Measurements from ENCODE around the gene LHX2. TPM values are rescaled to one million over a fixed set of nuclear protein-coding genes. Genes with fewer than 3 reads are reported as not detected.

Gene LHX2
- total RNA-seq, 1 experiment from 2014 or later, result not detected

DNA sequence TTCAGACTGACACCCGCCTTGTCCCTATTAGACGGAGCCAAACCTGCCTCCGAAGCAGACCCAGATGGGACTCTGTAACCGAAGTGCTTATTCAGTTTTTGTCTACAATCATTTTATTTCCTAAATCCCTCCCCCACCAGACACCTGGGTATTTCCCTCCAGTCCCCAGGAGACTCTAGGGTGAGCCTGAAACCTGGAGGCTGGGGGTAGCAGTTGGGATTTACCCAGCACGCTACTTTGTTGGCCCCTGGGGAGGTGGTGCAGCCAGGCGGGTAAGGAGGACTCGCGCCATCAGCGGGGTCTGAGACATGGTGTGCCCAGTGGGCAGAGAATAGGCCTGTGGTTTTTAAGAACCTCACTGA, 1.3 kb upstream of the LHX2 start:
- Histone ChIP-seq H4K8ac (replicated peaks; ENCODE audit: insufficient read length, low read depth, low read length) (no peak overlapping the region), H3K9ac (ENCODE audit: extremely low read depth, insufficient read length, low read length) (no peak overlapping the region), H3K4me1 (ENCODE audit: insufficient read depth, low read length) (peaks cover 6% of the 10 kb centered on the region; the same call in 1 of the 2 replicates), H3K18ac (ENCODE audit: insufficient read length, low read depth, low read length) (no peak overlapping the region), H3K23me2 (ENCODE audit: insufficient read length, low read depth, low read length, poor library complexity, severe bottlenecking) (peaks cover 14% of the 10 kb centered on the region), H3K27ac (ENCODE audit: insufficient read length, low read depth, low read length) (no peak overlapping the region), H2BK5ac (ENCODE audit: insufficient read length, low read length) (no peak overlapping the region), H2BK20ac (ENCODE audit: low read depth, low read length, poor library complexity, severe bottlenecking) (no peak overlapping the region), H3T11ph (ENCODE audit: low read length) (no peak overlapping the region), H4K5ac (ENCODE audit: insufficient read length, low read depth, low read length) (no peak overlapping the region), H2BK120ac (ENCODE audit: low read depth, low read length, poor library complexity, severe bottlenecking) (no peak overlapping the region), H3K23ac (ENCODE audit: insufficient read length, low read depth, low read length) (no peak overlapping the region), H3K56ac (ENCODE audit: insufficient read length, low read depth, low read length) (no peak overlapping the region), H3K4ac (ENCODE audit: low read depth, low read length) (no peak overlapping the region), H4K20me1 (ENCODE audit: control insufficient read depth, insufficient read depth, insufficient read length) (peaks cover 3% of the 10 kb centered on the region), H2AFZ (ENCODE audit: low read length) (no peak overlapping the region), H2AK5ac (ENCODE audit: insufficient read length, low read length) (no peak overlapping the region), H2BK15ac (ENCODE audit: low read depth, low read length) (no peak overlapping the region), H3K27me3 (ENCODE audit: insufficient read depth, low read length) (peaks cover 88% of the 10 kb centered on the region), H3K14ac (ENCODE audit: insufficient read depth, low read length) (no peak overlapping the region), H3K79me1 (ENCODE audit: insufficient read depth, low read depth, low read length, poor library complexity, severe bottlenecking) (no peaks in the 10 kb centered on the region), H3K79me2 (ENCODE audit: insufficient read depth, low read length) (no peaks in the 10 kb centered on the region), H3K4me2 (ENCODE audit: insufficient read depth, insufficient read length, low read length) (peak overlapping the region; percentile 29), H4K91ac (ENCODE audit: insufficient read length, low read depth, low read length) (no peak overlapping the region), H2BK12ac (ENCODE audit: insufficient read length, low read depth, low read length) (no peak overlapping the region), H3K9me3 (ENCODE audit: control insufficient read depth, low read depth, low read length) (no peaks in the 10 kb centered on the region)
- peaks cover 2 to 9% of the 10 kb centered on the region in 2 experiments; a peak in 1 of 5 replicates for H3K9me3 Mint-ChIP-seq
- peaks cover 98% of the 10 kb centered on the region for H3K27me3 Mint-ChIP-seq (ENCODE audit: low read depth)
- H3K4me3 Mint-ChIP-seq, result peak overlapping the region in 1 of 2 experiments; percentile 40; a peak in 3 of 5 replicates
- no peaks in the 10 kb centered on the region; a peak in 1 of 7 replicates for H3K36me3 Mint-ChIP-seq (ENCODE audit: insufficient read depth in 1 of 3, low read depth in 3 of 3)
- TF ChIP-seq, protein P1, sequence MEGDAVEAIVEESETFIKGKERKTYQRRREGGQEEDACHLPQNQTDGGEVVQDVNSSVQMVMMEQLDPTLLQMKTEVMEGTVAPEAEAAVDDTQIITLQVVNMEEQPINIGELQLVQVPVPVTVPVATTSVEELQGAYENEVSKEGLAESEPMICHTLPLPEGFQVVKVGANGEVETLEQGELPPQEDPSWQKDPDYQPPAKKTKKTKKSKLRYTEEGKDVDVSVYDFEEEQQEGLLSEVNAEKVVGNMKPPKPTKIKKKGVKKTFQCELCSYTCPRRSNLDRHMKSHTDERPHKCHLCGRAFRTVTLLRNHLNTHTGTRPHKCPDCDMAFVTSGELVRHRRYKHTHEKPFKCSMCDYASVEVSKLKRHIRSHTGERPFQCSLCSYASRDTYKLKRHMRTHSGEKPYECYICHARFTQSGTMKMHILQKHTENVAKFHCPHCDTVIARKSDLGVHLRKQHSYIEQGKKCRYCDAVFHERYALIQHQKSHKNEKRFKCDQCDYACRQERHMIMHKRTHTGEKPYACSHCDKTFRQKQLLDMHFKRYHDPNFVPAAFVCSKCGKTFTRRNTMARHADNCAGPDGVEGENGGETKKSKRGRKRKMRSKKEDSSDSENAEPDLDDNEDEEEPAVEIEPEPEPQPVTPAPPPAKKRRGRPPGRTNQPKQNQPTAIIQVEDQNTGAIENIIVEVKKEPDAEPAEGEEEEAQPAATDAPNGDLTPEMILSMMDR (conservative IDR thresholded peaks at IDR 0.05), result no peak
- no CpG with 5 or more reads among the region's 9 CpGs for WGBS (ENCODE audit: extremely low coverage, insufficient read length, low lambda C conversion rate)
- no peak for DNase-seq
- H3K27ac Mint-ChIP-seq, result no peak overlapping the region
- H3K4me1 Mint-ChIP-seq, result peaks cover 29 to 58% of the 10 kb centered on the region in 2 experiments

Data from H9 (cell line).